ENCODE results near the gene COBL.

COBL gene

GRCh38 chr7:50976064-50976463 is 340.5 kb downstream of the COBL start:
- TF ChIP-seq CTCF (IDR thresholded peaks at IDR 0.05): no peak

- TF ChIP-seq CTCF (IDR thresholded peaks at IDR 0.05): no peak
Measured at GRCh38 chr7:50974240-50974639, 342.4 kb downstream of the COBL start.

- TF ChIP-seq CTCF (IDR thresholded peaks at IDR 0.05): no peak
Measured at GRCh38 chr7:50973814-50974213, 342.8 kb downstream of the COBL start.

GRCh38 chr7:50970092-50970491 is 346.5 kb downstream of the COBL start:
- no peak for TF ChIP-seq CTCF (IDR thresholded peaks at IDR 0.05)

Data from LNCAP (cell line).